K562 (cell line): ENCODE results near the gene ZBTB9. TPM values are rescaled to one million over a fixed set of nuclear protein-coding genes. Genes with fewer than 3 reads are reported as not detected.

Experiments
- ARID1B ChIP-seq: fragments of 450-650 bp; IDR thresholded peaks from 2 replicates; pipeline ENCODE4 v1.6.1; 2016; ENCODE audit warnings: antibody characterized with exemption, mild to moderate bottlenecking, inconsistent platforms
- ARID3A ChIP-seq: IDR thresholded peaks from 2 replicates; pipeline ENCODE4 v1.6.1; 2012; ENCODE audit warnings: low read depth, low read length, improper control_type of control experiment, borderline replicate concordance
- CREB5 ChIP-seq: fragments of 250-450 bp; sonication (Bioruptor Pico); IDR thresholded peaks from 2 replicates; pipeline ENCODE4 v1.5.0; 2020; ENCODE audit warnings: mild to moderate bottlenecking
- GATAD2A ChIP-seq: fragments of 450-650 bp; IDR thresholded peaks from 2 replicates; pipeline ENCODE4 v1.6.1; 2017
- NFATC3 ChIP-seq: fragments of 450-650 bp; IDR thresholded peaks from 2 replicates; pipeline ENCODE4 v1.6.1; 2017; ENCODE audit warnings: mild to moderate bottlenecking
- RBM34 ChIP-seq: fragments of 200-400 bp; formaldehyde crosslinking; IDR thresholded peaks from 2 replicates; pipeline ENCODE4 v1.6.1; 2018; ENCODE audit warnings: low read length, borderline replicate concordance; ENCODE audit not compliant: insufficient read depth
- TFAP4 ChIP-seq: sonication (generic); formaldehyde crosslinking; IDR thresholded peaks from 2 replicates; pipeline ENCODE4 v1.8.0; 2022; ENCODE audit warnings: missing genetic modification reagents, mild to moderate bottlenecking, moderate library complexity, borderline replicate concordance
- THRAP3 ChIP-seq: fragments of 450-650 bp; IDR thresholded peaks from 2 replicates; pipeline ENCODE4 v1.6.1; 2016; ENCODE audit warnings: mild to moderate bottlenecking, inconsistent platforms, borderline replicate concordance
- TSC22D4 ChIP-seq: fragments of 450-650 bp; IDR thresholded peaks from 2 replicates; pipeline ENCODE4 v1.6.1; 2016; ENCODE audit warnings: missing genetic modification characterization, missing biosample characterization, control low read depth
- ZNF280A ChIP-seq: fragments of 450-650 bp; IDR thresholded peaks from 2 replicates; pipeline ENCODE4 v1.6.1; 2018; ENCODE audit warnings: mild to moderate bottlenecking, low read depth; ENCODE audit not compliant: partially characterized antibody
- ZNF318 ChIP-seq, 2 experiments: fragments of 450-650 bp; IDR thresholded peaks; 2 replicates each; pipeline ENCODE4 v1.6.1; 2016; ENCODE audit warnings: mild to moderate bottlenecking in 2 of 2, borderline replicate concordance in 1 of 2, low read depth in 1 of 2, moderate library complexity in 1 of 2
- polyA plus RNA-seq, 8 experiments: library from polyadenylated mRNA; depleted of rRNA in 4 of 8; stranded (reverse) in 5 of 8; unstranded in 3 of 8; fragments of >200 nt; fragmentation: Nextera tagmentation in 2 of 8; fragmentation: Illumina TruSeq in 1 of 8; extraction: Ambion mirVana in 2 of 8; extraction: Trizol in 1 of 8; gene quantifications; 2 replicates each; pipeline versions ENCODE4 v1.2.1 to v1.2.3, GENCODE V29; 2011 to 2014; ENCODE audit warnings: inconsistent platforms in 1 of 8, missing spikeins in 1 of 8
- total RNA-seq, 7 experiments: library from RNA; depleted of rRNA in 6 of 7; stranded (reverse); fragments of >200 nt in 6 of 7; fragmentation: Illumina TruSeq in 2 of 7; extraction: Trizol in 2 of 7; gene quantifications; 2 replicates each; pipeline versions ENCODE4 v1.2.1 to v1.2.3, GENCODE V29; 2011 to 2021; ENCODE audit warnings: low replicate concordance in 1 of 7

The ZBTB9 gene
- total and polyA plus RNA-seq, 9 of the 15 experiments (the other 6 are each of a cell fraction or from before 2014, with no cell fraction given): 1.9 to 19.5 (median 10.4) TPM

GRCh38 chr6:33417128-33417902, 37.1 kb upstream of the ZBTB9 start (continued):
- TF ChIP-seq TFAP4 (CRISPR knock-in tag): 0 out of 2 replicates have a peak, but pooled peaks have one; percentile 17
- no peak for TF ChIP-seq GATAD2A
- TF ChIP-seq RBM34: no peak
- TF ChIP-seq ZNF318 (IDR thresholded peaks at IDR 0.05; ENCODE audit: borderline replicate concordance in 1 of 2, low read depth in 1 of 2): no peak
- TF ChIP-seq TSC22D4 (tag): no peak
- no peak; the same call in 1 of the 2 replicates for TF ChIP-seq NFATC3
- TF ChIP-seq ARID1B: 0 out of 2 replicates have a peak, but pooled peaks have one; percentile 56
- no peak for TF ChIP-seq THRAP3
- TF ChIP-seq CREB5: no peak
- TF ChIP-seq ARID3A: no peak
- TF ChIP-seq ZNF280A: no peak
